ENCODE data around the gene SPO11.

Gene SPO11

GRCh38 chr20:57329608-57330221 lies at the start of gene SPO11:
SPO11 (plus strand) TSS chr20:57329803; CDS start chr20:57329868, 65 bp downstream.
- no peak for DNase-seq (ENCODE audit: low read depth)

GRCh38 chr20:57280221-57280620 lies 49.4 kb upstream of the SPO11 start:
- DNase-seq (ENCODE audit: low read depth): no peak

- DNase-seq (ENCODE audit: low read depth): no peak
Observed at GRCh38 chr20:57281900-57282299, 47.7 kb upstream of the SPO11 start.

GRCh38 chr20:57282670-57283361 lies 46.8 kb upstream of the SPO11 start:
- DNase-seq (ENCODE audit: low read depth): no peak

- DNase-seq (ENCODE audit: low read depth): no peak
Observed at GRCh38 chr20:57283860-57284259, 45.7 kb upstream of the SPO11 start.

GRCh38 chr20:57287007-57287880 lies 42.4 kb upstream of the SPO11 start:
- no peak for DNase-seq (ENCODE audit: low read depth)

GRCh38 chr20:57287901-57288300 lies 41.7 kb upstream of the SPO11 start:
- DNase-seq (ENCODE audit: low read depth): no peak

GRCh38 chr20:57288651-57289277 lies 40.8 kb upstream of the SPO11 start:
- no peak for DNase-seq (ENCODE audit: low read depth)

- DNase-seq (ENCODE audit: low read depth): no peak
Observed at GRCh38 chr20:57289391-57290177, 40.0 kb upstream of the SPO11 start.

- DNase-seq (ENCODE audit: low read depth): no peak
Observed at GRCh38 chr20:57290178-57290484, 39.5 kb upstream of the SPO11 start.

- no peak for DNase-seq (ENCODE audit: low read depth)
Observed at GRCh38 chr20:57291003-57291402, 38.6 kb upstream of the SPO11 start.

GRCh38 chr20:57291694-57292093 lies 37.9 kb upstream of the SPO11 start:
- DNase-seq (ENCODE audit: low read depth): no peak

- DNase-seq (ENCODE audit: low read depth): no peak
Observed at GRCh38 chr20:57292611-57293010, 37.0 kb upstream of the SPO11 start.

GRCh38 chr20:57293995-57294394 lies 35.6 kb upstream of the SPO11 start:
- no peak for DNase-seq (ENCODE audit: low read depth)

GRCh38 chr20:57294550-57294949 lies 35.1 kb upstream of the SPO11 start:
- no peak for DNase-seq (ENCODE audit: low read depth)

- no peak for DNase-seq (ENCODE audit: low read depth)
Observed at GRCh38 chr20:57298457-57298856, 31.1 kb upstream of the SPO11 start.

GRCh38 chr20:57301026-57301425 lies 28.6 kb upstream of the SPO11 start:
- DNase-seq (ENCODE audit: low read depth): no peak

- no peak for DNase-seq (ENCODE audit: low read depth)
Observed at GRCh38 chr20:57306747-57307146, 22.9 kb upstream of the SPO11 start.

- no peak for DNase-seq (ENCODE audit: low read depth)
Observed at GRCh38 chr20:57308451-57309271, 20.9 kb upstream of the SPO11 start.

- no peak for DNase-seq (ENCODE audit: low read depth)
Observed at GRCh38 chr20:57309544-57310115, 20.0 kb upstream of the SPO11 start.
